GM18861 (cell line): Measurements from ENCODE around the gene SMIM14.
"Not testable (repeated sequence)": the region's sequence is repeated elsewhere in the genome, so short reads cannot be mapped to it uniquely, and the experiment has no call there.

Source experiments
- ATAC-seq: cut with Tn5 transposase; IDR thresholded peaks from one replicate; pipeline ENCODE4 v1.9.1; 2021; ENCODE audit not compliant: unreplicated experiment

SMIM14 gene

GRCh38 chr4:39648213-39648612 lies 9.5 kb upstream of the SMIM14 start:
- no peak for ATAC-seq

GRCh38 chr4:39642885-39643552 lies 4.4 kb upstream of the SMIM14 start:
- no peak for ATAC-seq

GRCh38 chr4:39641451-39641850 lies 2.8 kb upstream of the SMIM14 start:
- ATAC-seq: no peak

- ATAC-seq: no peak
These were observed 895 bp downstream of the SMIM14 start for GRCh38 chr4:39637586-39638353.

- no peak for ATAC-seq
These were observed 1.5 kb downstream of the SMIM14 start for GRCh38 chr4:39637221-39637585.

- ATAC-seq: no peak
These were observed 2.0 kb downstream of the SMIM14 start for GRCh38 chr4:39636531-39637184.

GRCh38 chr4:39635023-39635422 lies 3.6 kb downstream of the SMIM14 start:
- ATAC-seq: no peak

- ATAC-seq: peak; percentile 66
These were observed 7.0 kb downstream of the SMIM14 start for GRCh38 chr4:39631700-39632079.

- no peak for ATAC-seq
These were observed 11.3 kb downstream of the SMIM14 start for GRCh38 chr4:39627413-39627812.

- no peak for ATAC-seq
These were observed 11.8 kb downstream of the SMIM14 start for GRCh38 chr4:39626913-39627312.

GRCh38 chr4:39626261-39626660 lies 12.4 kb downstream of the SMIM14 start:
- peak; percentile 65 for ATAC-seq

- ATAC-seq: no peak
These were observed 17.1 kb downstream of the SMIM14 start for GRCh38 chr4:39621582-39621981.

GRCh38 chr4:39620551-39621313 lies 17.9 kb downstream of the SMIM14 start:
- no peak for ATAC-seq

- no peak for ATAC-seq
These were observed 21.1 kb downstream of the SMIM14 start for GRCh38 chr4:39617534-39617933.

GRCh38 chr4:39616651-39617050 lies 22.0 kb downstream of the SMIM14 start:
- no peak for ATAC-seq

GRCh38 chr4:39616112-39616511 lies 22.6 kb downstream of the SMIM14 start:
- ATAC-seq: not testable (repeated sequence)

GRCh38 chr4:39614487-39615162 lies 24.0 kb downstream of the SMIM14 start:
- no peak for ATAC-seq

- ATAC-seq: peak; percentile 43
These were observed 25.5 kb downstream of the SMIM14 start for GRCh38 chr4:39613093-39613656.

- peak; percentile 85 for ATAC-seq
These were observed 29.2 kb downstream of the SMIM14 start for GRCh38 chr4:39609454-39609931.

GRCh38 chr4:39608451-39608850 lies 30.2 kb downstream of the SMIM14 start:
- ATAC-seq: no peak
